MM.1S (cell line): ENCODE data around the gene KCNH8.

Source experiments
- CTCF ChIP-seq: fragments of 300-600 bp; sonication (generic); IDR thresholded peaks from 2 replicates; pipeline ENCODE4 v1.5.1; 2016; ENCODE audit warnings: antibody characterized with exemption, low read length, mixed read lengths
- EZH2 ChIP-seq: fragments of 300-600 bp; sonication (generic); optimal IDR thresholded peaks from 2 replicates; pipeline ENCODE3; 2017; ENCODE audit warnings: low read depth, mild to moderate bottlenecking, antibody characterized with exemption, low read length, mixed read lengths
- EZH2phosphoT487 ChIP-seq: fragments of 300-600 bp; sonication (generic); IDR thresholded peaks from 2 replicates; pipeline ENCODE4 v1.6.1; 2018; ENCODE audit warnings: antibody characterized with exemption, low read length

- no peak for TF ChIP-seq EZH2phosphoT487
- no peak for TF ChIP-seq CTCF
- TF ChIP-seq EZH2: no peak
These were observed 126.3 kb downstream of the KCNH8 start for GRCh38 chr3:19274576-19274975.
